Measurements from ENCODE around the gene DRC7.

DNA sequence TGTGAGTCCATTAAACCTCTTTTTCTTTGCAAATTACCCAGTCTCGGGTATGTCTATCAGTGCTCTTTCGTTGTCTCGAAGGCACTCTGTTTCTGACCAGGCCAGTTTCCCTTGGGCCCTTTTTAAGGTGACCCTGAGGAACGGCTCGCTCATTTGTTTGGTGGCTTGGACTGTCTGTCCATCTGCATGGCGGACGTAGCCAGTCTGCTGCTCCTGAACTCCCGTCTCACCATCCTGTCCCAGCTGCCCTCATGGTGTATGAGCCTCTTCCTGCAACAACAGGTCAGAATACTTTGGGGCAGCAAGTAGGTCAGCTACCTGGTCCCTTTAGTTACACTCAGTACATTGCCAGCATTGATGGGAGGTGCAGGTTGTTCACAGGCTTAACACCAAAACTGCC, 19.0 kb downstream of the DRC7 start:
- no peak for TF ChIP-seq MIER1 (IDR thresholded peaks at IDR 0.05; ENCODE audit: low read depth)
- TF ChIP-seq, protein P1, sequence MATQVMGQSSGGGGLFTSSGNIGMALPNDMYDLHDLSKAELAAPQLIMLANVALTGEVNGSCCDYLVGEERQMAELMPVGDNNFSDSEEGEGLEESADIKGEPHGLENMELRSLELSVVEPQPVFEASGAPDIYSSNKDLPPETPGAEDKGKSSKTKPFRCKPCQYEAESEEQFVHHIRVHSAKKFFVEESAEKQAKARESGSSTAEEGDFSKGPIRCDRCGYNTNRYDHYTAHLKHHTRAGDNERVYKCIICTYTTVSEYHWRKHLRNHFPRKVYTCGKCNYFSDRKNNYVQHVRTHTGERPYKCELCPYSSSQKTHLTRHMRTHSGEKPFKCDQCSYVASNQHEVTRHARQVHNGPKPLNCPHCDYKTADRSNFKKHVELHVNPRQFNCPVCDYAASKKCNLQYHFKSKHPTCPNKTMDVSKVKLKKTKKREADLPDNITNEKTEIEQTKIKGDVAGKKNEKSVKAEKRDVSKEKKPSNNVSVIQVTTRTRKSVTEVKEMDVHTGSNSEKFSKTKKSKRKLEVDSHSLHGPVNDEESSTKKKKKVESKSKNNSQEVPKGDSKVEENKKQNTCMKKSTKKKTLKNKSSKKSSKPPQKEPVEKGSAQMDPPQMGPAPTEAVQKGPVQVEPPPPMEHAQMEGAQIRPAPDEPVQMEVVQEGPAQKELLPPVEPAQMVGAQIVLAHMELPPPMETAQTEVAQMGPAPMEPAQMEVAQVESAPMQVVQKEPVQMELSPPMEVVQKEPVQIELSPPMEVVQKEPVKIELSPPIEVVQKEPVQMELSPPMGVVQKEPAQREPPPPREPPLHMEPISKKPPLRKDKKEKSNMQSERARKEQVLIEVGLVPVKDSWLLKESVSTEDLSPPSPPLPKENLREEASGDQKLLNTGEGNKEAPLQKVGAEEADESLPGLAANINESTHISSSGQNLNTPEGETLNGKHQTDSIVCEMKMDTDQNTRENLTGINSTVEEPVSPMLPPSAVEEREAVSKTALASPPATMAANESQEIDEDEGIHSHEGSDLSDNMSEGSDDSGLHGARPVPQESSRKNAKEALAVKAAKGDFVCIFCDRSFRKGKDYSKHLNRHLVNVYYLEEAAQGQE (IDR thresholded peaks at IDR 0.05; ENCODE audit: borderline replicate concordance): no peak
- TF ChIP-seq, protein P1 (CRISPR knock-in tag; IDR thresholded peaks at IDR 0.05; ENCODE audit: low read depth): no peak
- TF ChIP-seq ZBTB8A (IDR thresholded peaks at IDR 0.05; ENCODE audit: partially characterized antibody): no peak
- no peak for TF ChIP-seq SOX6 (IDR thresholded peaks at IDR 0.05)
- TF ChIP-seq, protein P2, sequence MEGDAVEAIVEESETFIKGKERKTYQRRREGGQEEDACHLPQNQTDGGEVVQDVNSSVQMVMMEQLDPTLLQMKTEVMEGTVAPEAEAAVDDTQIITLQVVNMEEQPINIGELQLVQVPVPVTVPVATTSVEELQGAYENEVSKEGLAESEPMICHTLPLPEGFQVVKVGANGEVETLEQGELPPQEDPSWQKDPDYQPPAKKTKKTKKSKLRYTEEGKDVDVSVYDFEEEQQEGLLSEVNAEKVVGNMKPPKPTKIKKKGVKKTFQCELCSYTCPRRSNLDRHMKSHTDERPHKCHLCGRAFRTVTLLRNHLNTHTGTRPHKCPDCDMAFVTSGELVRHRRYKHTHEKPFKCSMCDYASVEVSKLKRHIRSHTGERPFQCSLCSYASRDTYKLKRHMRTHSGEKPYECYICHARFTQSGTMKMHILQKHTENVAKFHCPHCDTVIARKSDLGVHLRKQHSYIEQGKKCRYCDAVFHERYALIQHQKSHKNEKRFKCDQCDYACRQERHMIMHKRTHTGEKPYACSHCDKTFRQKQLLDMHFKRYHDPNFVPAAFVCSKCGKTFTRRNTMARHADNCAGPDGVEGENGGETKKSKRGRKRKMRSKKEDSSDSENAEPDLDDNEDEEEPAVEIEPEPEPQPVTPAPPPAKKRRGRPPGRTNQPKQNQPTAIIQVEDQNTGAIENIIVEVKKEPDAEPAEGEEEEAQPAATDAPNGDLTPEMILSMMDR (IDR thresholded peaks at IDR 0.05 in 2 of 3, conservative IDR thresholded peaks at IDR 0.05 in 1 of 3; ENCODE audit: insufficient read depth in 2 of 3, low read depth in 1 of 3, low read length in 3 of 3): no peak
- TF ChIP-seq, protein P3, sequence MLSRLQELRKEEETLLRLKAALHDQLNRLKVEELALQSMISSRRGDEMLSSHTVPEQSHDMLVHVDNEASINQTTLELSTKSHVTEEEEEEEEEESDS (CRISPR knock-in tag; IDR thresholded peaks at IDR 0.05): no peak
- no peak for TF ChIP-seq ZSCAN29 (IDR thresholded peaks at IDR 0.05)
- TF ChIP-seq, protein P4, sequence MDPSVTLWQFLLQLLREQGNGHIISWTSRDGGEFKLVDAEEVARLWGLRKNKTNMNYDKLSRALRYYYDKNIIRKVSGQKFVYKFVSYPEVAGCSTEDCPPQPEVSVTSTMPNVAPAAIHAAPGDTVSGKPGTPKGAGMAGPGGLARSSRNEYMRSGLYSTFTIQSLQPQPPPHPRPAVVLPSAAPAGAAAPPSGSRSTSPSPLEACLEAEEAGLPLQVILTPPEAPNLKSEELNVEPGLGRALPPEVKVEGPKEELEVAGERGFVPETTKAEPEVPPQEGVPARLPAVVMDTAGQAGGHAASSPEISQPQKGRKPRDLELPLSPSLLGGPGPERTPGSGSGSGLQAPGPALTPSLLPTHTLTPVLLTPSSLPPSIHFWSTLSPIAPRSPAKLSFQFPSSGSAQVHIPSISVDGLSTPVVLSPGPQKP (CRISPR knock-in tag; IDR thresholded peaks at IDR 0.05): no peak
